PC-9 (cell line): ENCODE data around the gene MTMR10. TPM values are rescaled to one million over a fixed set of nuclear protein-coding genes. Genes with fewer than 3 reads are reported as not detected.

Experiments used
- Bru-seq: library from RNA; stranded (reverse); fragments of 400-500 nt; gene quantifications from one replicate; lab custom pipeline; 2021; lab: Mats Ljungman, UMichigan
- BruChase-seq, 2 experiments: library from RNA; stranded (reverse); fragments of 400-500 nt; gene quantifications; one replicate each; lab custom pipeline; 2021; lab: Mats Ljungman, UMichigan
- BruUV-seq: library from RNA; stranded (reverse); fragments of 400-500 nt; replicated peaks from 2 replicates; lab custom pipeline; 2021; lab: Mats Ljungman, UMichigan
- CTCF ChIA-PET: fragments of 300-600 bp; sonication (Branson Sonifier 250); formaldehyde crosslinking; loops from one replicate; lab custom pipeline; 2022; ENCODE audit warnings: antibody characterized with exemption; lab: Charles Lee
- POLR2A ChIA-PET: fragments of 300-600 bp; sonication (Branson Sonifier 250); formaldehyde crosslinking; loops from one replicate; lab custom pipeline; 2022; ENCODE audit warnings: antibody characterized with exemption; ENCODE audit not compliant: unreplicated experiment; lab: Charles Lee
- DNase-seq, 2 experiments: peaks; one replicate each; pipeline versions ENCODE4 v3.0.0 to v3.0.0-alpha.2; 2015 to 2022; ENCODE audit warnings: mixed read lengths in 1 of 2
- H2AFZ ChIP-seq: fragments of 200-600 bp; sonication (generic); 2 replicates; pipeline ENCODE4 v1.8.1; 2017; ENCODE audit warnings: antibody characterized with exemption
- H3F3A ChIP-seq: fragments of 200-600 bp; sonication (generic); 2 replicates; pipeline ENCODE4 v1.8.1; 2017; ENCODE audit warnings: antibody characterized with exemption, mild to moderate bottlenecking, low read depth; ENCODE audit not compliant: insufficient read depth
- H3K27ac ChIP-seq: fragments of 200-600 bp; sonication (generic); 2 replicates; pipeline ENCODE4 v1.6.1; 2016; ENCODE audit warnings: mixed run types
- H3K27me3 ChIP-seq: fragments of 200-600 bp; sonication (generic); 2 replicates; pipeline ENCODE4 v1.6.1; 2016; ENCODE audit warnings: low read depth, mixed run types; ENCODE audit not compliant: insufficient read depth
- H3K36me3 ChIP-seq: fragments of 200-600 bp; sonication (generic); 2 replicates; pipeline ENCODE4 v1.6.1; 2016; ENCODE audit warnings: low read depth, mixed run types
- H3K4me1 ChIP-seq: fragments of 200-600 bp; sonication (generic); replicated peaks from 2 replicates; pipeline ENCODE4 v1.6.1; 2016; ENCODE audit warnings: mixed run types; ENCODE audit not compliant: insufficient read depth
- H3K4me2 ChIP-seq: fragments of 200-600 bp; sonication (generic); 2 replicates; pipeline ENCODE4 v1.6.1; 2017; ENCODE audit warnings: mixed run types
- H3K4me3 ChIP-seq: fragments of 200-600 bp; sonication (generic); 2 replicates; pipeline ENCODE4 v1.6.1; 2016; ENCODE audit warnings: mixed run types
- H3K79me2 ChIP-seq: fragments of 200-600 bp; sonication (generic); 2 replicates; pipeline ENCODE4 v1.6.1; 2017; ENCODE audit warnings: low read depth, mixed run types
- H3K9me2 ChIP-seq: fragments of 200-600 bp; sonication (generic); 2 replicates; pipeline ENCODE4 v1.8.1; 2017; ENCODE audit warnings: mild to moderate bottlenecking; ENCODE audit not compliant: insufficient read depth
- H3K9me3 ChIP-seq: fragments of 200-600 bp; sonication (generic); 2 replicates; pipeline ENCODE4 v1.8.1; 2016; ENCODE audit warnings: low read depth; ENCODE audit not compliant: insufficient read depth
- H4K20me1 ChIP-seq: fragments of 200-600 bp; sonication (generic); 2 replicates; pipeline ENCODE4 v1.8.1; 2017; ENCODE audit not compliant: insufficient read depth
- CTCF ChIP-seq: fragments of 200-600 bp; sonication (generic); conservative IDR thresholded peaks from 2 replicates; pipeline ENCODE4 v1.6.1; 2017; ENCODE audit warnings: mixed run types, antibody characterized with exemption, mild to moderate bottlenecking, moderate library complexity
- EZH2 ChIP-seq: fragments of 200-600 bp; sonication (generic); IDR thresholded peaks from 2 replicates; pipeline ENCODE4 v1.8.0; 2017; ENCODE audit warnings: antibody characterized with exemption, low read depth
- intact Hi-C: fragments of 100-400 bp; cut with micrococcal nuclease; formaldehyde crosslinking; loops from one replicate; pipeline ENCODE4 v1.10.0; 2022; ENCODE audit not compliant: unreplicated experiment
- long read RNA-seq: library from polyadenylated mRNA; stranded (forward); transcript quantifications from one replicate; pipeline ENCODE4 v2.0.0, GENCODE V29; 2022
- total RNA-seq: library from RNA; stranded (reverse); gene quantifications from 2 replicates; pipeline ENCODE4 v1.2.3, GENCODE V29; 2021

Gene MTMR10, protein sequence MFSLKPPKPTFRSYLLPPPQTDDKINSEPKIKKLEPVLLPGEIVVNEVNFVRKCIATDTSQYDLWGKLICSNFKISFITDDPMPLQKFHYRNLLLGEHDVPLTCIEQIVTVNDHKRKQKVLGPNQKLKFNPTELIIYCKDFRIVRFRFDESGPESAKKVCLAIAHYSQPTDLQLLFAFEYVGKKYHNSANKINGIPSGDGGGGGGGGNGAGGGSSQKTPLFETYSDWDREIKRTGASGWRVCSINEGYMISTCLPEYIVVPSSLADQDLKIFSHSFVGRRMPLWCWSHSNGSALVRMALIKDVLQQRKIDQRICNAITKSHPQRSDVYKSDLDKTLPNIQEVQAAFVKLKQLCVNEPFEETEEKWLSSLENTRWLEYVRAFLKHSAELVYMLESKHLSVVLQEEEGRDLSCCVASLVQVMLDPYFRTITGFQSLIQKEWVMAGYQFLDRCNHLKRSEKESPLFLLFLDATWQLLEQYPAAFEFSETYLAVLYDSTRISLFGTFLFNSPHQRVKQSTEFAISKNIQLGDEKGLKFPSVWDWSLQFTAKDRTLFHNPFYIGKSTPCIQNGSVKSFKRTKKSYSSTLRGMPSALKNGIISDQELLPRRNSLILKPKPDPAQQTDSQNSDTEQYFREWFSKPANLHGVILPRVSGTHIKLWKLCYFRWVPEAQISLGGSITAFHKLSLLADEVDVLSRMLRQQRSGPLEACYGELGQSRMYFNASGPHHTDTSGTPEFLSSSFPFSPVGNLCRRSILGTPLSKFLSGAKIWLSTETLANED
- total RNA-seq = 4.4 and 6.2 TPM in 2 replicates
- Bru-seq, nascent RNA = percentile 63 among the genes with signal in this experiment
- BruChase-seq, experiment 1, labeled RNA remaining after a 2-hour chase = percentile 56 among the genes with signal in this experiment
- percentile 56 among the genes with signal in this experiment for BruChase-seq, experiment 2, labeled RNA remaining after a 6-hour chase
- long read RNA-seq, full-length matches to known transcripts = 1 of 4 reads
- long read RNA-seq, partial matches to known transcripts = 1 of 4 reads
- long read RNA-seq, other reads (novel, unspliced or antisense) = 2 of 4 reads

DNA sequence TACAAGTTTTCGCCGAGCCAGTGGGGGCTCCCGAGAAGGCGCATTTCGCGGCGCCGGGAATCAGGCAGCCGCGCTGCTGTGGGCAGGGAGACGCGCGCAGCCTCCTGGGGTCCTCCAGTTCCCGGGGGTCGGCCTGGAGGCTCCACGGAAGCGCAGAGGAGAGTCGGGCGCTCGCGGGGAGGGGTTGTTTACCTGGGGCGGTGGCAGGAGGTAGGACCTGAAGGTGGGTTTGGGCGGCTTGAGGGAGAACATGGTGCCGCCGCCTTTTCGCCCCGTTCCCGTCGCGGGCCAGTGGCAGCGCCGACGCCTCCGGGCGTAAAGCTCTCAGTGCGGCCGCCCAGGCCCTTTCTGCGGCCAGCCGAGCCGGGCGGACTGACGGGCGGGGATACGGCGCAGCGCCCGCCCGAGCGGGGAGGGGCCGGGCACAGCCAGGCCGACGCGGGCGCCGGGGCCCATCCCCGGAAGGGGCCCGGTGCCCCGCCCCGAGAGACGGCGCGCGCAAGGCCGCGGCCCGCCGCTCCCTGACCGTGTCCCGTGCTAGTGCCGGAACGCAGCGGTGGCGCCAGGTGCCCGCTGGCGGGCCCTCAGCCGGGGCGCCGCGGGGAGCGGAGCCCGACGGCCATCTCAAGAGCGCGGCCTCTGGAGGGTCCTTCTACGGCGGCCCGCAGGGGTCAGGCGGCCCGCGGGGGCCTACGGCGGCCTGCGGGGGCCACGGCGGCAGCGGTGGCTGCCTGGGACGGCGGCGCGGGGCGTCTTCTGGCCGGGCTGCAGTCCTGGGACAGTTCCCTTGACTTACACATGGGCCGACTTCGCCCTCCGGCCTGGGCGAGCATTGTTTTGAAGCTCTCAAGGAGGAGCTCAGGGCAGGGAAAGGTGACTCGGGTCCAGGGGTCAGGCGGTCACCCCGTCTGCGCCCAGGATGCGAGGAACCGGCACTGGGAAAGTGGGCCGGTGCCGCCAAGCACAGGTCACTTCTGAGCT is at the start of gene MTMR10:
MTMR10 (minus strand) TSS at position 374 of the 981 bp plus-strand sequence; CDS start at position 252, 122 bp downstream.
- CTCF ChIA-PET = no interaction called here
- H3K36me3 ChIP-seq = no peaks in the 10 kb centered on the region
- H3K9me2 ChIP-seq = no peaks in the 10 kb centered on the region
- H3K79me2 ChIP-seq = no peaks in the 10 kb centered on the region
- no peaks in the 10 kb centered on the region for H3K9me3 ChIP-seq
- intact Hi-C loops = loop anchor here (2.0 to 5.0 kb wide), 2 partner anchors 89 to 336 kb away; partner anchors contain the start of genes FAN1 and KLF13
- TF ChIP-seq CTCF (no peak), EZH2 (no peak)
- BruUV-seq = TSS peak; percentile 87
- no peaks in the 10 kb centered on the region for H4K20me1 ChIP-seq
- H2AFZ ChIP-seq = peak within 1 kb of the TSS; percentile 97
- peak within 1 kb of the TSS; percentile 34; the same call in 1 of the 2 replicates for H3K27ac ChIP-seq
- DNase-seq = peak; percentile 39 to 78
- peaks cover 5% of the 10 kb centered on the region; the same call in 1 of the 2 replicates for H3K4me1 ChIP-seq
- H3K4me2 ChIP-seq = peak within 1 kb of the TSS; percentile 91
- H3K27me3 ChIP-seq = no peaks in the 10 kb centered on the region
- peak within 1 kb of the TSS; percentile 80 for H3K4me3 ChIP-seq
- 0 out of 2 replicates have a peak, but pooled peaks cover 6% of the 10 kb centered on the region for H3F3A ChIP-seq
- POLR2A ChIA-PET = interaction anchor here (0.7 kb wide), 2 partner anchors 54 to 208 kb away, joined by 3 to 11 read pairs; no protein-coding TSS in a partner anchor

DNA sequence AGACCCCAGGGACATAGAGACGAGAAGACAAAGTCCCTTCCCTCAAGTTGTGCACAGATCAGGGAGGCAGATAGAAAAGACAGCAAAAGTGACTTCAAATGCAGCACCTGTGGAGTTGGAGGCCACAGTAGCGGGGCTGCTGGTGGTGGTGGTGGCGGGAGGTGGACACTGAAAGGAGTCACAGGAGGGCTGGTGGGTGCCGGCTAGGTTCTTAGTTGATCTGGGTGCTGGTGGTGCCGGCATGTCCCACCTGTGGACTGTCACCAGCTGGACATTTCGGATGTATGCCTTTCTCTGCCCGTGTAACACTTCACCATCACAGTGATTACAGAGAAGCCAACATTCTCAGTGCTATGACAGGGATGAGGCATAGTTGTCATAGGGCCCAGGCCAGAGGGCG is 49.2 kb upstream of the MTMR10 start:
- H3K4me3 ChIP-seq = no peak overlapping the region
- TF ChIP-seq EZH2 (no peak), CTCF (no peak)
- no peaks in the 10 kb centered on the region for H3K9me2 ChIP-seq
- H4K20me1 ChIP-seq = no peaks in the 10 kb centered on the region
- no TSS peak for BruUV-seq
- no peaks in the 10 kb centered on the region for H3K4me1 ChIP-seq
- POLR2A ChIA-PET = no interaction called here
- CTCF ChIA-PET = no interaction called here
- no peak overlapping the region for H3K4me2 ChIP-seq
- no peaks in the 10 kb centered on the region for H3K79me2 ChIP-seq
- H3F3A ChIP-seq = no peaks in the 10 kb centered on the region
- intact Hi-C loops = loop anchor here (5.0 kb wide), 1 partner anchor 122 kb away; no protein-coding TSS in a partner anchor
- H3K27me3 ChIP-seq = peaks cover 50% of the 10 kb centered on the region
- H2AFZ ChIP-seq = no peak overlapping the region
- H3K36me3 ChIP-seq = no peaks in the 10 kb centered on the region
- H3K27ac ChIP-seq = no peak overlapping the region
- DNase-seq = no peak
- H3K9me3 ChIP-seq = no peaks in the 10 kb centered on the region
